Measurements from ENCODE around the gene MACROD2.
"Not testable (repeated sequence)": the region's sequence is repeated elsewhere in the genome, so short reads cannot be mapped to it uniquely, and the experiment has no call there.

Gene MACROD2

GRCh38 chr20:16011056-16011455, 2015.7 kb downstream of the MACROD2 start:
- no peaks in the 10 kb centered on the region for H3K36me3 ChIP-seq (ENCODE audit: control insufficient read depth, insufficient read depth, low read length)
- no peak for TF ChIP-seq CTCF (IDR thresholded peaks at IDR 0.05; ENCODE audit: insufficient read depth, low read length, poor library complexity, severe bottlenecking)
- H3K4me3 ChIP-seq (replicated peaks; ENCODE audit: low read depth, low read length): no peak overlapping the region
- DNase-seq (ENCODE audit: extremely low read depth, insufficient read length): no peak
- H3K27me3 ChIP-seq (replicated peaks; ENCODE audit: control insufficient read depth, insufficient read depth, low read length): no peaks in the 10 kb centered on the region

DNA sequence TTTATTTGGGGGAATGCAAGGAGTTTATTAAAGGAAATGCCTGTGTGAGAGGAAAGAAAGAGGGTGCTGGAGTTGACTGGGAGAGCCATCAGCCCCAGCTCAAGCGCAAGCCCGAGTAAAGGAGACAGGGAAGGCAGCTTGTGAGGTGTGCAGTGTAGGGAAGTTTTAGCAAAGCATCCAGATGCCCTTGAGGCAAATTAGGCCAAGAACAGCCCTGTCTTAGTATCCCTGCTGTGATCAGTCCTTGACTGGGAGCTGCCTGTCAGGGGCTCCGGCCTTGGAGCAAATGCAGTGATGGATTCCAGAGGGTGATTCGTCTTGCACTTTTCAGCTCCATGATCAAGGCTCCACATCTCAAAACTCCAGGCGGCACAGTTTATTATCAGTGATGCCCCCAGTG, 2016.2 kb downstream of the MACROD2 start:
- Histone ChIP-seq H3K4me3 (replicated peaks; ENCODE audit: low read depth, low read length) (no peak overlapping the region), H3K27me3 (replicated peaks; ENCODE audit: control insufficient read depth, insufficient read depth, low read length) (no peaks in the 10 kb centered on the region), H3K36me3 (ENCODE audit: control insufficient read depth, insufficient read depth, low read length) (no peaks in the 10 kb centered on the region)
- no peak for DNase-seq (ENCODE audit: extremely low read depth, insufficient read length)
- TF ChIP-seq CTCF (IDR thresholded peaks at IDR 0.05; ENCODE audit: insufficient read depth, low read length, poor library complexity, severe bottlenecking): no peak

GRCh38 chr20:16012934-16013333, 2017.6 kb downstream of the MACROD2 start:
- H3K27me3 ChIP-seq (replicated peaks; ENCODE audit: control insufficient read depth, insufficient read depth, low read length); DNase-seq (ENCODE audit: extremely low read depth, insufficient read length); H3K36me3 ChIP-seq (ENCODE audit: control insufficient read depth, insufficient read depth, low read length); H3K4me3 ChIP-seq (replicated peaks; ENCODE audit: low read depth, low read length): not testable (repeated sequence)

GRCh38 chr20:16013631-16014030, 2018.3 kb downstream of the MACROD2 start:
- no peak overlapping the region for H3K4me3 ChIP-seq (replicated peaks; ENCODE audit: low read depth, low read length)
- TF ChIP-seq CTCF (IDR thresholded peaks at IDR 0.05; ENCODE audit: insufficient read depth, low read length, poor library complexity, severe bottlenecking): no peak
- H3K27me3 ChIP-seq (replicated peaks; ENCODE audit: control insufficient read depth, insufficient read depth, low read length): no peaks in the 10 kb centered on the region
- H3K36me3 ChIP-seq (ENCODE audit: control insufficient read depth, insufficient read depth, low read length): no peaks in the 10 kb centered on the region
- no peak for DNase-seq (ENCODE audit: extremely low read depth, insufficient read length)

- no peak for DNase-seq (ENCODE audit: extremely low read depth, insufficient read length)
- H3K4me3 ChIP-seq (replicated peaks; ENCODE audit: low read depth, low read length): no peak overlapping the region
Measured at GRCh38 chr20:16014436-16014835, 2019.1 kb downstream of the MACROD2 start.

GRCh38 chr20:16017656-16018055, 2022.3 kb downstream of the MACROD2 start:
- TF ChIP-seq CTCF (IDR thresholded peaks at IDR 0.05; ENCODE audit: insufficient read depth, low read length, poor library complexity, severe bottlenecking): no peak
- Histone ChIP-seq H3K4me3 (replicated peaks; ENCODE audit: low read depth, low read length) (no peak overlapping the region), H3K27me3 (replicated peaks; ENCODE audit: control insufficient read depth, insufficient read depth, low read length) (no peaks in the 10 kb centered on the region), H3K36me3 (ENCODE audit: control insufficient read depth, insufficient read depth, low read length) (no peaks in the 10 kb centered on the region)
- no peak for DNase-seq (ENCODE audit: extremely low read depth, insufficient read length)

More at GRCh38 chr20:16014436-16014835, 2019.1 kb downstream of the MACROD2 start:
- Histone ChIP-seq H3K36me3 (ENCODE audit: control insufficient read depth, insufficient read depth, low read length) (no peaks in the 10 kb centered on the region), H3K27me3 (replicated peaks; ENCODE audit: control insufficient read depth, insufficient read depth, low read length) (no peaks in the 10 kb centered on the region)
- no peak for TF ChIP-seq CTCF (IDR thresholded peaks at IDR 0.05; ENCODE audit: insufficient read depth, low read length, poor library complexity, severe bottlenecking)

Data from GM06990 (cell line).